Measurements from ENCODE around the gene GNB2. TPM values are rescaled to one million over a fixed set of nuclear protein-coding genes. Genes with fewer than 3 reads are reported as not detected.

Gene GNB2
- polyA plus RNA-seq, 2 of the 4 experiments (the other 2 are of a cell fraction) = 50.8 to 163 TPM

GRCh38 chr7:100674411-100675104 is 1.0 kb downstream of the GNB2 start:
- ATAC-seq = peak; percentile 7 to 27; a peak in 3 of 6 replicates
- TF ChIP-seq RNF2 (IDR thresholded peaks at IDR 0.05; ENCODE audit: borderline replicate concordance, low read depth) (0 out of 2 replicates have a peak, but pooled peaks have one; percentile 51), RFX5 (IDR thresholded peaks at IDR 0.05) (no peak), PHF8 (IDR thresholded peaks at IDR 0.05; ENCODE audit: borderline replicate concordance, low read depth) (no peak), E2F6 (IDR thresholded peaks at IDR 0.05; ENCODE audit: borderline replicate concordance, low read depth) (0 out of 2 replicates have a peak, but pooled peaks have one; percentile 37)
- TF ChIP-seq, protein P1, sequence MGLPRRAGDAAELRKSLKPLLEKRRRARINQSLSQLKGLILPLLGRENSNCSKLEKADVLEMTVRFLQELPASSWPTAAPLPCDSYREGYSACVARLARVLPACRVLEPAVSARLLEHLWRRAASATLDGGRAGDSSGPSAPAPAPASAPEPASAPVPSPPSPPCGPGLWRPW (IDR thresholded peaks at IDR 0.05) = no peak
- Histone ChIP-seq H3K9me3 (no peaks in the 10 kb centered on the region), H3K27ac (peak overlapping the region; percentile 87 to 99), H3K4me1 (peaks cover 15% of the 10 kb centered on the region), H3K4me2 (peak overlapping the region; percentile 93), H3K4me3 (peak overlapping the region; percentile 77)
- no peak for DNase-seq (ENCODE audit: low read depth in 1 of 2, low spot score in 1 of 2)
- WGBS (ENCODE audit: missing lambda C conversion rate) = under 1% methylated on average over 25 of the region's 43 CpGs
- CTCF ChIA-PET = interaction anchor here (0.5 to 5.6 kb wide), 3 partner anchors 16 to 115 kb away, joined by 3 to 72 read pairs (median 5); no protein-coding TSS in a partner anchor
- POLR2A ChIA-PET = interaction anchor here (0.7 kb wide), 1 partner anchor 45 kb away, joined by 3 read pairs; no protein-coding TSS in a partner anchor
- no peak for FAIRE-seq

- ATAC-seq = 0 out of 6 replicates have a peak, but pooled peaks of 1 of the 2 experiments have one; percentile 2
- Histone ChIP-seq H3K4me2 (peak overlapping the region; percentile 93), H3K9me3 (no peaks in the 10 kb centered on the region), H3K4me3 (peak overlapping the region; percentile 77), H3K4me1 (peaks cover 20% of the 10 kb centered on the region), H3K27ac (peak overlapping the region; percentile 87 to 99)
- ChIA-PET POLR2A (interaction anchor here (0.7 kb wide), 1 partner anchor 45 kb away, joined by 3 read pairs; no protein-coding TSS in a partner anchor), CTCF (interaction anchor here (1.2 to 5.6 kb wide), 2 partner anchors 15 to 72 kb away, joined by 5 to 72 read pairs; no protein-coding TSS in a partner anchor)
- FAIRE-seq = no peak
- WGBS (ENCODE audit: missing lambda C conversion rate) = 0% methylated on average over 7 of the region's 46 CpGs
- DNase-seq (ENCODE audit: low read depth in 1 of 2, low spot score in 1 of 2) = no peak
- TF ChIP-seq TFCP2L1 (CRISPR knock-in tag; IDR thresholded peaks at IDR 0.05) = no peak
- TF ChIP-seq JUNB (IDR thresholded peaks at IDR 0.05) = no peak
- TF ChIP-seq NFE2L2 (conservative IDR thresholded peaks at IDR 0.05; ENCODE audit: low read length) = no peak
- no peak for TF ChIP-seq TP53 (CRISPR knock-in tag; IDR thresholded peaks at IDR 0.05)
- TF ChIP-seq KDM5A (IDR thresholded peaks at IDR 0.05) = no peak
- no peak for TF ChIP-seq POLR2AphosphoS2 (conservative IDR thresholded peaks at IDR 0.05; ENCODE audit: low read length)
- TF ChIP-seq BHLHE40 (IDR thresholded peaks at IDR 0.05; ENCODE audit: low read depth, low read length) = no peak
- no peak for TF ChIP-seq ATOH8 (CRISPR knock-in tag; IDR thresholded peaks at IDR 0.05; ENCODE audit: low read depth)
- TF ChIP-seq EP300 (IDR thresholded peaks at IDR 0.05) = no peak
- no peak for TF ChIP-seq SMC3 (IDR thresholded peaks at IDR 0.05)
- no peak for TF ChIP-seq MAX (IDR thresholded peaks at IDR 0.05)
- no peak for TF ChIP-seq POLR2A (IDR thresholded peaks at IDR 0.05; ENCODE audit: low read length)
Measured at GRCh38 chr7:100675105-100675451, 1.5 kb downstream of the GNB2 start.

DNA sequence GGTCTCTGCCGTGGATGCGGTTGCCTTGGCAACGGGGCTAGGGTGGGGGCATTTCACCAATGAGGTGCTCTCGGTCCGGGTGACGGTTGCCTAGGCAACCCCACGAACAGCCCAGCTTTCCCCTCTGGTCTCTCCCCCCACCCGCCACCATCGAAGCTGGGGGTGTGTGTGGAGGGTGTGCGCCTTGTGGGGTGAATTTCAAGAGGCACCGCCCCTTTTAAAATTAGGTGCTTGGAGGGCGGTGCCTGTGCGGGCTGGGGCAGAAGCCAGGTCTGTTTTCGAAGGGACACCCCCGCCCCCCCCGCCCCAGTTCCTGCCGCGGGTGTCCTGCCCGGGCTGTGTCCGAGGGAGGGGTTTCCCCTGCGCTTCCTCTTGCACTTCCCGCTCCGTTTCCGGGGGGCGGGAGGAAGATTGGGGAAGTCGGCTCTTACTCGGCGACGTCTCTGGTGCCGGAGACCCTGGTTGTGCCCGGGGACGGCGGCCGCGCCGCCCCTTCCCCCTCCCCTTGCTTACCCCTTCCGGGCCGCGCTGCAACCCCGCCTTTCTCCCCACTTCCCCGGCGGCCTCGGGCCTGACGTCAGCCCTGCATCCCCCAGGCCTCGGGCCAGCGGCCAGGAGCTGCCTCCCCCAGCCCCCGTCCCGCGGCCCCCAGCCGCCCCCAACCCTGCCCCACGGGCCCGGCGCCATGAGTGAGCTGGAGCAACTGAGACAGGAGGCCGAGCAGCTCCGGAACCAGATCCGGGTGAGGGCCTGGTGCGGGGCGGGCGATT is 2.2 kb downstream of the GNB2 start:
- ATAC-seq (no peak), DNase-seq (ENCODE audit: low read depth in 1 of 2, low spot score in 1 of 2) (peak in 1 of 2 experiments; percentile 35), FAIRE-seq (no peak)
- Histone ChIP-seq H3K4me1 (peaks cover 27% of the 10 kb centered on the region), H3K4me3 (peak overlapping the region; percentile 77), H3K9me3 (no peaks in the 10 kb centered on the region), H3K27ac (peak overlapping the region; percentile 87 to 99; a peak in 5 of 6 replicates), H3K4me2 (peak overlapping the region; percentile 93)
- POLR2A ChIA-PET = interaction anchor here (0.7 kb wide), 1 partner anchor 15 kb away, joined by 3 read pairs; no protein-coding TSS in a partner anchor
- CTCF ChIA-PET = interaction anchor here (5.6 kb wide), 1 partner anchor 14 kb away, joined by 72 read pairs; no protein-coding TSS in a partner anchor
- 86% methylated on average over 29 of the region's 59 CpGs for WGBS (ENCODE audit: missing lambda C conversion rate)
- TF ChIP-seq RFX5 (IDR thresholded peaks at IDR 0.05) = no peak
- no peak for TF ChIP-seq REST (IDR thresholded peaks at IDR 0.05)
- TF ChIP-seq FOSL2 (IDR thresholded peaks at IDR 0.05) = no peak
- TF ChIP-seq FOSL2 (CRISPR knock-in tag; IDR thresholded peaks at IDR 0.05) = no peak
- TF ChIP-seq, protein P2, sequence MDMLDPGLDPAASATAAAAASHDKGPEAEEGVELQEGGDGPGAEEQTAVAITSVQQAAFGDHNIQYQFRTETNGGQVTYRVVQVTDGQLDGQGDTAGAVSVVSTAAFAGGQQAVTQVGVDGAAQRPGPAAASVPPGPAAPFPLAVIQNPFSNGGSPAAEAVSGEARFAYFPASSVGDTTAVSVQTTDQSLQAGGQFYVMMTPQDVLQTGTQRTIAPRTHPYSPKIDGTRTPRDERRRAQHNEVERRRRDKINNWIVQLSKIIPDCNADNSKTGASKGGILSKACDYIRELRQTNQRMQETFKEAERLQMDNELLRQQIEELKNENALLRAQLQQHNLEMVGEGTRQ (IDR thresholded peaks at IDR 0.05) = no peak
- no peak for TF ChIP-seq KDM1A (IDR thresholded peaks at IDR 0.05; ENCODE audit: low read depth)
- no peak for TF ChIP-seq HOXB5 (CRISPR knock-in tag; IDR thresholded peaks at IDR 0.05)
- no peak for TF ChIP-seq ESRRA (IDR thresholded peaks at IDR 0.05; ENCODE audit: borderline replicate concordance, low read length)
- no peak for TF ChIP-seq EP300 (IDR thresholded peaks at IDR 0.05)
- TF ChIP-seq SMC3 (IDR thresholded peaks at IDR 0.05) = no peak
- TF ChIP-seq, protein P1 (IDR thresholded peaks at IDR 0.05) = no peak
- no peak for TF ChIP-seq TFCP2L1 (CRISPR knock-in tag; IDR thresholded peaks at IDR 0.05)
- TF ChIP-seq CHD2 (IDR thresholded peaks at IDR 0.05; ENCODE audit: low read length, partially characterized antibody) = no peak
